SK-N-SH (cell line): ENCODE data around the gene FAM50B.

Experiments
- CTCF ChIP-seq: fragments of 200-600 bp; sonication (generic); IDR thresholded peaks from 2 replicates; pipeline ENCODE4 v1.6.1; 2017; ENCODE audit warnings: antibody characterized with exemption, mild to moderate bottlenecking, moderate library complexity
- MXI1 ChIP-seq: IDR thresholded peaks from 2 replicates; pipeline ENCODE4 v1.6.1; 2012; ENCODE audit warnings: mild to moderate bottlenecking, low read depth, low read length, improper control_type of control experiment
- NFIC ChIP-seq: IDR thresholded peaks from 2 replicates; pipeline ENCODE4 v1.4.0; 2012; ENCODE audit warnings: borderline replicate concordance
- POLR2AphosphoS5 ChIP-seq: IDR thresholded peaks from 2 replicates; pipeline ENCODE4 v1.6.1; 2012; ENCODE audit warnings: low read depth, low read length
- RAD21 ChIP-seq: IDR thresholded peaks from 2 replicates; pipeline ENCODE4 v1.6.1; 2012; ENCODE audit warnings: mild to moderate bottlenecking, low read length
- SIN3A ChIP-seq: IDR thresholded peaks from 2 replicates; pipeline ENCODE4 v1.6.1; 2012; ENCODE audit warnings: low read depth, mild to moderate bottlenecking, low read length, moderate library complexity, borderline replicate concordance
- USF2 ChIP-seq: fragments of 150-350 bp; IDR thresholded peaks from 2 replicates; pipeline ENCODE4 v1.6.1; 2017; ENCODE audit warnings: antibody characterized with exemption, low read length, low read depth, borderline replicate concordance

GRCh38 chr6:3835785-3836184 lies 13.4 kb upstream of the FAM50B start:
- no peak for TF ChIP-seq MXI1
- no peak for TF ChIP-seq CTCF
- no peak for TF ChIP-seq USF2
- TF ChIP-seq NFIC = no peak
- TF ChIP-seq RAD21 = no peak
- TF ChIP-seq SIN3A = no peak
- no peak for TF ChIP-seq POLR2AphosphoS5
